Esophagus squamous epithelium (tissue), 5 donors: ENCODE results near the gene MDFI. TPM values are rescaled to one million over a fixed set of nuclear protein-coding genes. Genes with fewer than 3 reads are reported as not detected.

Source experiments
- DNase-seq: peaks from one replicate; lab custom pipeline; 2025; lab: John Stamatoyannopoulos, UW
- H3K27ac ChIP-seq, 4 donors: fragments of 200-600 bp; sonication (generic); one replicate each; pipeline ENCODE4 v1.5.1; 2016 to 2019; ENCODE audit warnings: mild to moderate bottlenecking in 1 of 4
- H3K27me3 ChIP-seq, 4 donors: fragments of 200-600 bp; sonication (generic); 1 replicate in 3 of 4; 2 replicates in 1 of 4; pipeline versions ENCODE4 v1.5.1 to v1.6.0; 2017 to 2021; ENCODE audit warnings: antibody characterized with exemption in 1 of 4
- H3K36me3 ChIP-seq, 3 donors: fragments of 200-600 bp; sonication (generic); one replicate each; pipeline ENCODE4 v1.5.1; 2016 to 2019
- H3K4me1 ChIP-seq, 3 donors: fragments of 200-600 bp; sonication (generic); one replicate each; pipeline ENCODE4 v1.5.1; 2017 to 2019
- H3K4me3 ChIP-seq, 4 donors: fragments of 200-600 bp; sonication (generic); 1 replicate in 3 of 4; 2 replicates in 1 of 4; pipeline ENCODE4 v1.5.1; 2016 to 2019; ENCODE audit warnings: mild to moderate bottlenecking in 2 of 4, moderate library complexity in 1 of 4
- H3K9me3 ChIP-seq, 3 donors: fragments of 200-600 bp; sonication (generic); one replicate each; pipeline ENCODE4 v1.5.1; 2016 to 2019
- POLR2A ChIP-seq, 4 donors: fragments of 450-650 bp; IDR thresholded peaks; one replicate each; pipeline ENCODE4 v1.6.1; 2017; ENCODE audit warnings: antibody characterized with exemption in 4 of 4, mild to moderate bottlenecking in 4 of 4, moderate library complexity in 3 of 4
- WGBS, 2 donors: methylation state at CpG; one replicate each; pipeline ENCODE4 v1.1.5; 2018; 5-methylcytosine and 5-hydroxymethylcytosine counted together
- intact Hi-C: fragments of 100-400 bp; cut with DNase I; formaldehyde crosslinking; loops from one replicate; pipeline ENCODE4 v1.15.0; 2022
- total RNA-seq, 4 donors: library from RNA; depleted of rRNA; stranded (reverse); fragments of >200 nt; gene quantifications; one replicate each; pipeline ENCODE4 v1.1.0, GENCODE V29; 2016
- TF ChIP-seq, protein P1 (sequence below), 6 experiments: fragments of 450-650 bp in 4 of 6; fragments of 200-600 bp in 2 of 6; sonication (generic) in 2 of 6; IDR thresholded peaks; one replicate each; pipeline ENCODE4 v1.5.1; 2016 to 2019; ENCODE audit warnings: antibody characterized with exemption in 6 of 6, mild to moderate bottlenecking in 4 of 6, moderate library complexity in 4 of 6
- donor health status: DM: yes; HTN: yes; CAD: no.

MDFI gene
- total RNA-seq, 4 donors from 2014 or later, result 50.5 to 105 (median 81.8) TPM

DNA sequence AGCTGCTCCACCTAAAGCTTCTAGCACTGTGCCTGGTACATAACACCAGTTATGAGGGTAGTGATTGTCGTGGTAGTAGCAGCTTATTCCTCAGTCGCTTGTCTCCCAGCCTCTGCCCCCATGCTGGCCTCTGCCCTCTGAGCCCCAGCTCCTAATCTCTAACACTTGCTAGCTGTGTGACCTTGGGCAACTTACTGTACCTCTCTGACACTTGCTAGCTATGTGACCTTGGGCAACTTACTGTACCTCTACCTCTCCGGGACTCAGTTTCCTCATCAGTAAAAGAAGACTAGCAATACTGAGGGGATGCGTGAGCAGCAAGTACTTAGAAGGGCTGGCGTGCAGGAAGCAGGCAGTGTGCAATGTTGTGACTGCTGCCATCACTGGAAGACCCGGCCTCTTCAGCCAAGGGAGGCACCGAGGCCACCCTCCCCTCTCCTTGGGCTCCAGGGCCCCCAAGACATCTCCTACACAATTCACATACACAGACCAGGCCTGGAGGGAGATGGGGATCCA, 9.9 kb downstream of the MDFI start:
- DNase-seq, result no peak
- 82 to 83% methylated on average over 5 to 6 of the region's 7 CpGs for WGBS, 2 donors
- intact Hi-C loops, result no loop called here
- Histone ChIP-seq H3K4me1 (peaks cover 0 to 14% (median 4%) of the 10 kb centered on the region in 3 donors), H3K4me3 (no peak overlapping the region), H3K27ac (no peak overlapping the region), H3K36me3 (peaks cover 0 to 72% (median 0%) of the 10 kb centered on the region in 3 donors), H3K27me3 (peaks cover 0 to 4% (median 0%) of the 10 kb centered on the region in 4 donors), H3K9me3 (no peaks in the 10 kb centered on the region)
- TF ChIP-seq, protein P1, sequence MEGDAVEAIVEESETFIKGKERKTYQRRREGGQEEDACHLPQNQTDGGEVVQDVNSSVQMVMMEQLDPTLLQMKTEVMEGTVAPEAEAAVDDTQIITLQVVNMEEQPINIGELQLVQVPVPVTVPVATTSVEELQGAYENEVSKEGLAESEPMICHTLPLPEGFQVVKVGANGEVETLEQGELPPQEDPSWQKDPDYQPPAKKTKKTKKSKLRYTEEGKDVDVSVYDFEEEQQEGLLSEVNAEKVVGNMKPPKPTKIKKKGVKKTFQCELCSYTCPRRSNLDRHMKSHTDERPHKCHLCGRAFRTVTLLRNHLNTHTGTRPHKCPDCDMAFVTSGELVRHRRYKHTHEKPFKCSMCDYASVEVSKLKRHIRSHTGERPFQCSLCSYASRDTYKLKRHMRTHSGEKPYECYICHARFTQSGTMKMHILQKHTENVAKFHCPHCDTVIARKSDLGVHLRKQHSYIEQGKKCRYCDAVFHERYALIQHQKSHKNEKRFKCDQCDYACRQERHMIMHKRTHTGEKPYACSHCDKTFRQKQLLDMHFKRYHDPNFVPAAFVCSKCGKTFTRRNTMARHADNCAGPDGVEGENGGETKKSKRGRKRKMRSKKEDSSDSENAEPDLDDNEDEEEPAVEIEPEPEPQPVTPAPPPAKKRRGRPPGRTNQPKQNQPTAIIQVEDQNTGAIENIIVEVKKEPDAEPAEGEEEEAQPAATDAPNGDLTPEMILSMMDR (IDR thresholded peaks at IDR 0.05), result no peak
- TF ChIP-seq POLR2A (IDR thresholded peaks at IDR 0.05), result no peak

DNA sequence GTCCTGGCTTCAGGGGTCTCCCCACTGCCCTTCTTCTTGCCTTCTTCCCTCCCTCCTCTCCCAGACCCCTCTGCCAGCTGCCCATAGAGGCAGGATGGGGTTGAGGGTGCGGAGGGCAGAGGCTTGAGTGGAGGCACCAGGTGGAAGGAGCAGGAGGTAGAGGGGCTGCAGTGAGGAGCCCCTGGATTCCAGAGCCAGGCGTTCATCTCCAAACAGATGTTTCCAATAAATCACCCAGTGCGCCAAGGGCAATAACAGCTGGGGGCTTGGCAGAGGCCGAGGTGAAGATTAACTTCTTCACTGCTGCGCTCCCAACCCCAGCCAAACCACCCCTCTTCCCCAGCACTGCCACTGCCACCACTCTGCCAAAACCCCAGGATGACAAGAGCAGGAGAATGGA, 10.7 kb downstream of the MDFI start:
- no peak overlapping the region for H3K27ac ChIP-seq
- H3K27me3 ChIP-seq, result peaks cover 0 to 4% (median 0%) of the 10 kb centered on the region in 4 donors
- H3K4me1 ChIP-seq, result peaks cover 0 to 8% (median 4%) of the 10 kb centered on the region in 3 donors
- no peaks in the 10 kb centered on the region for H3K9me3 ChIP-seq
- intact Hi-C loops, result no loop called here
- H3K4me3 ChIP-seq, result no peak overlapping the region
- 67 to 83% methylated on average over 3 to 5 of the region's 5 CpGs for WGBS, 2 donors
- DNase-seq, result no peak
- TF ChIP-seq POLR2A (IDR thresholded peaks at IDR 0.05), result no peak
- TF ChIP-seq, protein P1 (IDR thresholded peaks at IDR 0.05), result no peak
- peaks cover 0 to 80% (median 0%) of the 10 kb centered on the region in 3 donors for H3K36me3 ChIP-seq

DNA sequence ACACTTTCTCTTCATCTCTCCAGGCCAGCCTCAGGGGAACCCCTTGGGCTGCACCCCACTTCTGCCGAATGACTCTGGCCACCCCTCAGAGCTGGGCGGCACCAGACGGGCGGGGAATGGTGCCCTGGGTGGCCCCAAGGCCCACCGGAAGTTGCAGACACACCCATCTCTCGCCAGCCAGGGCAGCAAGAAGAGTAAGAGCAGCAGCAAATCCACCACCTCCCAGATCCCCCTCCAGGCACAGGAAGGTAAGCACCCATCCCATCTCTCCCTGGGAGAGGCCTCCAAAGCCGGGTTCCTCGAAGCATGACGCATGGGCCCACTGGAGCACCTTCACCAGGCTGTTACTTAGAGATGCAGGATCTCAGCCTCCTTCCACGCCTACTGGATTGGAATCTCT, 11.3 kb downstream of the MDFI start:
- Histone ChIP-seq H3K27ac (no peak overlapping the region), H3K27me3 (peaks cover 0 to 8% (median 0%) of the 10 kb centered on the region in 4 donors), H3K36me3 (peaks cover 0 to 83% (median 0%) of the 10 kb centered on the region in 3 donors), H3K9me3 (no peaks in the 10 kb centered on the region), H3K4me3 (no peak overlapping the region), H3K4me1 (peaks cover 0 to 1% (median 0%) of the 10 kb centered on the region in 3 donors)
- TF ChIP-seq POLR2A (IDR thresholded peaks at IDR 0.05), result no peak
- TF ChIP-seq, protein P1 (IDR thresholded peaks at IDR 0.05), result no peak
- WGBS, 2 donors, result 100% methylated on average over 2 of the region's 10 CpGs; no CpG with 5 or more reads in 1 of the 2 donors
- intact Hi-C loops, result no loop called here
- DNase-seq, result no peak

DNA sequence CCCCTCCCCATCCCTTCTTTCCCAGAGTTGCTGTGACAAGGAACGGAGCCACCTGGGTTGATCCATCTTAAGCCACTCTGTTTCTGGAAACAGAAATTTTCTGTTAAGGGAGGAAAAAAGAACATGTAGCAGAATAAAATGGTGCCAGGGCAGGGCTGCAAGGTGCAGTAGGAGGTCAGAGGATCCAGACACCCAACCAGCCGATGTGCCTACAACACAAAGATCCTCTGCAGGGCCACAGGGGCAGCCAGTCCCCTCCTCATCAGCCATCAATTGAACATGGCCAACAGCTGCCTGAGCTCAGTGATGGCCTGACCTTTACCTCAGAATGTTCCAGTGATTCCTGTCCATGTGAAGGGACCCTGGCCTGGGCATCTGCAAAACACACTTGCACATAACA, 11.9 kb downstream of the MDFI start:
- no peak for DNase-seq
- Histone ChIP-seq H3K9me3 (no peaks in the 10 kb centered on the region), H3K27ac (no peak overlapping the region), H3K27me3 (peaks cover 0 to 13% (median 0%) of the 10 kb centered on the region in 4 donors), H3K36me3 (peaks cover 0 to 83% (median 0%) of the 10 kb centered on the region in 3 donors), H3K4me1 (no peaks in the 10 kb centered on the region), H3K4me3 (no peak overlapping the region)
- TF ChIP-seq, protein P1 (IDR thresholded peaks at IDR 0.05), result no peak
- TF ChIP-seq POLR2A (IDR thresholded peaks at IDR 0.05), result no peak
- WGBS, 2 donors, result 100% methylated on average over 1 of the region's 2 CpGs; no CpG with 5 or more reads in 1 of the 2 donors
- intact Hi-C loops, result no loop called here

DNA sequence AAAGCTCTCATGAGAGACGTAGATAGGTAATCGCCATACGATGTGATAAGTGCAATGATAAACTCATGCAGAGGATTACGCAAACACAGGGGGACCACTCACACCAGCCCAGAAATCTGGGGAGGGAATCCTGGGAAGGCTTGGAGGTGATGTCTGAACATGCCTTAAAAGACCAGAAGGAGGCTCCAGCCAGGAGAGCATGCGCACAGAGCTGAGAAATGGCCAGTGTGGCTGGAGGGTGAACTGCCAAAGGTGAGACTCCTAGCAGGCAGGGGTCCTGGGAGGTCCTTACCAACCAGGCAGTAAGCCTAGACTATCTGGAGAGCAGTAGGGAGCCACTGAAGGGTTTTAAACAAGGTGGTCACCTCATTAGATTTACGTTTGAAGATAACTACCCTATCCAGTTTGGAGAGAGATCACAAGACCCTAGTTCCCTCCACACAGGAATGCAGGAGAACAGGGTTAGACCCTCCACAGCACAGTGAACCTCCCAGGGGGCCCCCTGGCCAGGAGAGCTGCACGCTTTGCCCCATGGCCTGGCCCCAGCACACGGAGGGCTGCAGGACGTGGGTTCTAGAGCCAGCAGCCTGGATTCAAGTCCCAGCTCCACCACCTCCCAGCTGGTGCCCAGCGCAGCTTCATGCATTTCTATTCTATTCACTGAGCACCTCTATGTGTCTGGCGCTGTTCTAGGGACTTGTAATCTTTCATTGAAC, 13.1 kb downstream of the MDFI start:
- Histone ChIP-seq H3K27ac (no peak overlapping the region), H3K9me3 (no peaks in the 10 kb centered on the region), H3K4me3 (no peak overlapping the region), H3K36me3 (peaks cover 0 to 76% (median 0%) of the 10 kb centered on the region in 3 donors), H3K27me3 (peaks cover 0 to 18% (median 0%) of the 10 kb centered on the region in 4 donors), H3K4me1 (peaks cover 0 to 3% (median 0%) of the 10 kb centered on the region in 3 donors)
- no peak for DNase-seq
- no peak for TF ChIP-seq POLR2A (IDR thresholded peaks at IDR 0.05)
- TF ChIP-seq, protein P1 (IDR thresholded peaks at IDR 0.05), result no peak
- WGBS, 2 donors, result 56 to 80% methylated on average over 4 to 9 of the region's 11 CpGs
- intact Hi-C loops, result no loop called here
